Breast epithelium (tissue), 4 donors: ENCODE measurements around the gene PCP2. TPM values are rescaled to one million over a fixed set of nuclear protein-coding genes. Genes with fewer than 3 reads are reported as not detected.

Experiments
- DNase-seq, 2 donors: peaks; one replicate each; pipeline ENCODE4 v3.0.0-alpha.2; 2019; ENCODE audit warnings: low spot score in 2 of 2
- H3K27ac ChIP-seq, 2 donors: fragments of 200-600 bp; sonication (generic) in 1 of 2; one replicate each; pipeline ENCODE4 v1.5.1; 2016 to 2019; ENCODE audit warnings: mild to moderate bottlenecking in 1 of 2
- H3K27me3 ChIP-seq, 2 donors: fragments of 200-600 bp; sonication (generic) in 1 of 2; one replicate each; pipeline versions ENCODE4 v1.5.1 to v1.6.0; 2017 to 2019; ENCODE audit warnings: control low read depth in 1 of 2, mild to moderate bottlenecking in 1 of 2
- H3K36me3 ChIP-seq: fragments of 200-600 bp; one replicate; pipeline ENCODE4 v1.5.1; 2019
- H3K4me1 ChIP-seq, 2 donors: fragments of 200-600 bp; sonication (generic); one replicate each; pipeline ENCODE4 v1.5.1; 2016 to 2019; ENCODE audit warnings: control low read depth in 1 of 2
- H3K4me3 ChIP-seq, 3 donors: fragments of 200-600 bp; sonication (generic); 1 replicate in 2 of 3; 2 replicates in 1 of 3; pipeline ENCODE4 v1.5.1; 2016 to 2019; ENCODE audit warnings: mild to moderate bottlenecking in 3 of 3, moderate library complexity in 2 of 3
- H3K9me3 ChIP-seq, 2 donors: fragments of 200-600 bp; sonication (generic) in 1 of 2; one replicate each; pipeline ENCODE4 v1.5.1; 2016 to 2019; ENCODE audit warnings: control low read depth in 1 of 2
- CTCF ChIP-seq, 3 donors: fragments of 450-650 bp; IDR thresholded peaks; one replicate each; pipeline ENCODE4 v1.5.1; 2016 to 2017; ENCODE audit warnings: antibody characterized with exemption in 3 of 3, mild to moderate bottlenecking in 3 of 3, moderate library complexity in 3 of 3
- POLR2A ChIP-seq: fragments of 450-650 bp; IDR thresholded peaks from one replicate; pipeline ENCODE4 v1.6.1; 2016; ENCODE audit warnings: antibody characterized with exemption, mild to moderate bottlenecking, moderate library complexity
- POLR2AphosphoS5 ChIP-seq, 3 donors: sonication (generic); formaldehyde crosslinking; IDR thresholded peaks; one replicate each; pipeline ENCODE4 v1.6.1; 2017; ENCODE audit warnings: antibody characterized with exemption in 3 of 3
- intact Hi-C: fragments of 100-400 bp; cut with DNase I; formaldehyde crosslinking; loops from one replicate; pipeline ENCODE4 v1.15.1; 2023; ENCODE audit warnings: low total_unique reads
- total RNA-seq, 3 donors: library from RNA; depleted of rRNA; stranded (reverse); fragments of >200 nt; gene quantifications; one replicate each; pipeline ENCODE4 v1.1.0, GENCODE V29; 2016

The PCP2 gene
- total RNA-seq, 3 donors from 2014 or later, result 4.9 to 6.7 TPM; not detected in 1

- DNase-seq, result no peak
- peak overlapping the region; percentile 89 to 95 for H3K27ac ChIP-seq
- H3K9me3 ChIP-seq, result no peaks in the 10 kb centered on the region
- H3K4me3 ChIP-seq, result peak overlapping the region; percentile 83 to 99 (median 92)
- no peaks in the 10 kb centered on the region for H3K36me3 ChIP-seq
- peaks cover 5 to 19% of the 10 kb centered on the region in 2 donors for H3K4me1 ChIP-seq
- intact Hi-C loops, result no loop called here
- TF ChIP-seq CTCF (IDR thresholded peaks at IDR 0.05), result no peak
- no peak for TF ChIP-seq POLR2AphosphoS5 (IDR thresholded peaks at IDR 0.05)
- TF ChIP-seq POLR2A, result no peak
- no peaks in the 10 kb centered on the region for H3K27me3 ChIP-seq
Observed at GRCh38 chr19:7628589-7629311, 4.8 kb downstream of the PCP2 start.

- peaks cover 5 to 19% of the 10 kb centered on the region in 2 donors for H3K4me1 ChIP-seq
- H3K36me3 ChIP-seq, result peaks cover 7% of the 10 kb centered on the region
Observed at GRCh38 chr19:7627166-7627565, 6.4 kb downstream of the PCP2 start.

GRCh38 chr19:7625763-7626372 lies 7.7 kb downstream of the PCP2 start:
- Histone ChIP-seq H3K4me3 (no peak overlapping the region), H3K9me3 (no peaks in the 10 kb centered on the region), H3K27ac (no peak overlapping the region), H3K4me1 (peaks cover 5 to 19% of the 10 kb centered on the region in 2 donors), H3K36me3 (peaks cover 8% of the 10 kb centered on the region), H3K27me3 (no peaks in the 10 kb centered on the region)
- TF ChIP-seq POLR2A (no peak), CTCF (IDR thresholded peaks at IDR 0.05) (no peak), POLR2AphosphoS5 (IDR thresholded peaks at IDR 0.05) (no peak)
- intact Hi-C loops, result no loop called here
- no peak for DNase-seq

More at GRCh38 chr19:7627166-7627565, 6.4 kb downstream of the PCP2 start:
- intact Hi-C loops, result no loop called here
- H3K27me3 ChIP-seq, result no peaks in the 10 kb centered on the region
- TF ChIP-seq POLR2A (no peak), CTCF (IDR thresholded peaks at IDR 0.05) (no peak), POLR2AphosphoS5 (IDR thresholded peaks at IDR 0.05) (no peak)
- H3K27ac ChIP-seq, result no peak overlapping the region
- H3K4me3 ChIP-seq, result no peak overlapping the region
- H3K9me3 ChIP-seq, result no peaks in the 10 kb centered on the region
- no peak for DNase-seq

GRCh38 chr19:7624810-7625209 lies 8.7 kb downstream of the PCP2 start:
- DNase-seq, result no peak
- no peak for TF ChIP-seq POLR2A
- peaks cover 0 to 19% of the 10 kb centered on the region in 2 donors for H3K4me1 ChIP-seq
- H3K27me3 ChIP-seq, result no peaks in the 10 kb centered on the region
- no peaks in the 10 kb centered on the region for H3K9me3 ChIP-seq
- no peak overlapping the region for H3K27ac ChIP-seq
- H3K36me3 ChIP-seq, result peaks cover 8% of the 10 kb centered on the region
- H3K4me3 ChIP-seq, result no peak overlapping the region
- intact Hi-C loops, result no loop called here

- Histone ChIP-seq H3K4me1 (peaks cover 0 to 22% of the 10 kb centered on the region in 2 donors), H3K36me3 (peaks cover 8% of the 10 kb centered on the region), H3K9me3 (no peaks in the 10 kb centered on the region), H3K4me3 (no peak overlapping the region), H3K27ac (no peak overlapping the region), H3K27me3 (no peaks in the 10 kb centered on the region)
- DNase-seq, result no peak
- no peak for TF ChIP-seq CTCF (IDR thresholded peaks at IDR 0.05)
- no peak for TF ChIP-seq POLR2A
- TF ChIP-seq POLR2AphosphoS5 (IDR thresholded peaks at IDR 0.05), result no peak
- intact Hi-C loops, result no loop called here
Observed at GRCh38 chr19:7623725-7624603, 9.6 kb downstream of the PCP2 start.
